ENCODE measurements around the gene SUCO. TPM values are rescaled to one million over a fixed set of nuclear protein-coding genes. Genes with fewer than 3 reads are reported as not detected.

Gene SUCO
- total RNA-seq, 4 donors from 2014 or later, result 30.0 to 32.8 (median 30.7) TPM

- intact Hi-C loops (cut with DNase I; ENCODE audit: low total_unique reads), result no loop called here
- TF ChIP-seq POLR2A (IDR thresholded peaks at IDR 0.05), result no peak
- TF ChIP-seq, protein P1, sequence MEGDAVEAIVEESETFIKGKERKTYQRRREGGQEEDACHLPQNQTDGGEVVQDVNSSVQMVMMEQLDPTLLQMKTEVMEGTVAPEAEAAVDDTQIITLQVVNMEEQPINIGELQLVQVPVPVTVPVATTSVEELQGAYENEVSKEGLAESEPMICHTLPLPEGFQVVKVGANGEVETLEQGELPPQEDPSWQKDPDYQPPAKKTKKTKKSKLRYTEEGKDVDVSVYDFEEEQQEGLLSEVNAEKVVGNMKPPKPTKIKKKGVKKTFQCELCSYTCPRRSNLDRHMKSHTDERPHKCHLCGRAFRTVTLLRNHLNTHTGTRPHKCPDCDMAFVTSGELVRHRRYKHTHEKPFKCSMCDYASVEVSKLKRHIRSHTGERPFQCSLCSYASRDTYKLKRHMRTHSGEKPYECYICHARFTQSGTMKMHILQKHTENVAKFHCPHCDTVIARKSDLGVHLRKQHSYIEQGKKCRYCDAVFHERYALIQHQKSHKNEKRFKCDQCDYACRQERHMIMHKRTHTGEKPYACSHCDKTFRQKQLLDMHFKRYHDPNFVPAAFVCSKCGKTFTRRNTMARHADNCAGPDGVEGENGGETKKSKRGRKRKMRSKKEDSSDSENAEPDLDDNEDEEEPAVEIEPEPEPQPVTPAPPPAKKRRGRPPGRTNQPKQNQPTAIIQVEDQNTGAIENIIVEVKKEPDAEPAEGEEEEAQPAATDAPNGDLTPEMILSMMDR (IDR thresholded peaks at IDR 0.05), result no peak
- DNase-seq (ENCODE audit: low spot score in 2 of 2), result no peak
- H3K4me3 ChIP-seq (ENCODE audit: low read depth, poor library complexity, severe bottlenecking), result no peak overlapping the region
- WGBS, 2 donors, result 97% methylated on average over 6 of the region's 6 CpGs
Observed at GRCh38 chr1:172551279-172551678, 18.3 kb downstream of the SUCO start.

- no peak for DNase-seq (ENCODE audit: low spot score in 2 of 2)
- TF ChIP-seq, protein P1 (IDR thresholded peaks at IDR 0.05), result no peak
- TF ChIP-seq POLR2A (IDR thresholded peaks at IDR 0.05), result no peak
- intact Hi-C loops (cut with DNase I; ENCODE audit: low total_unique reads), result no loop called here
- 96 to 99% methylated on average over 4 of the region's 4 CpGs for WGBS, 2 donors
- no peak overlapping the region for H3K4me3 ChIP-seq (ENCODE audit: low read depth, poor library complexity, severe bottlenecking)
Observed at GRCh38 chr1:172554915-172555314, 22.0 kb downstream of the SUCO start.

DNA sequence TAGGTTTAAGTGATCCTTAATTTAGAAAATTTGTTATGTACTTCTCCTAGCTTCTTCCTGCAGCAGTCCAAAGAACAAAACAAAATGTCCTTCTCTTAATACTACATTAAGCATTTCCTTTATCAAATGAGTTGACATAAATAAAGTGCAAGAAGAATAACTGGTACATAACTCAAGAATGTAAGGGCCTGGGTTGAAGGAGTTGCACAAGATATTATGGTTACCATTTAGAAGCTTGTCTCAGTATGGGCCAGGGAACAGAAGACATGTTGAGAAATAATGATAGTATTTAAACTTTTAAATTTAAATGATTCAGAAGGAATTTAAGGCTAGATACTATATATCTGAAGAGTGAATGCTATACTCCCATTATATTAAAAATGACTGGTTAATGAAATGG, 23.5 kb downstream of the SUCO start:
- TF ChIP-seq, protein P1 (IDR thresholded peaks at IDR 0.05), result no peak
- no peak for TF ChIP-seq POLR2A (IDR thresholded peaks at IDR 0.05)
- intact Hi-C loops (cut with DNase I; ENCODE audit: low total_unique reads), result no loop called here
- no peak overlapping the region for H3K4me3 ChIP-seq (ENCODE audit: low read depth, poor library complexity, severe bottlenecking)
- DNase-seq (ENCODE audit: low spot score in 2 of 2), result no peak

- intact Hi-C loops (cut with DNase I; ENCODE audit: low total_unique reads), result no loop called here
- WGBS, 2 donors, result 97 to 100% methylated on average over 1 of the region's 1 CpG
- DNase-seq (ENCODE audit: low spot score in 2 of 2), result no peak
- no peak overlapping the region for H3K4me3 ChIP-seq (ENCODE audit: low read depth, poor library complexity, severe bottlenecking)
- TF ChIP-seq, protein P1 (IDR thresholded peaks at IDR 0.05), result no peak
- no peak for TF ChIP-seq POLR2A (IDR thresholded peaks at IDR 0.05)
Observed at GRCh38 chr1:172557270-172557669, 24.3 kb downstream of the SUCO start.

DNA sequence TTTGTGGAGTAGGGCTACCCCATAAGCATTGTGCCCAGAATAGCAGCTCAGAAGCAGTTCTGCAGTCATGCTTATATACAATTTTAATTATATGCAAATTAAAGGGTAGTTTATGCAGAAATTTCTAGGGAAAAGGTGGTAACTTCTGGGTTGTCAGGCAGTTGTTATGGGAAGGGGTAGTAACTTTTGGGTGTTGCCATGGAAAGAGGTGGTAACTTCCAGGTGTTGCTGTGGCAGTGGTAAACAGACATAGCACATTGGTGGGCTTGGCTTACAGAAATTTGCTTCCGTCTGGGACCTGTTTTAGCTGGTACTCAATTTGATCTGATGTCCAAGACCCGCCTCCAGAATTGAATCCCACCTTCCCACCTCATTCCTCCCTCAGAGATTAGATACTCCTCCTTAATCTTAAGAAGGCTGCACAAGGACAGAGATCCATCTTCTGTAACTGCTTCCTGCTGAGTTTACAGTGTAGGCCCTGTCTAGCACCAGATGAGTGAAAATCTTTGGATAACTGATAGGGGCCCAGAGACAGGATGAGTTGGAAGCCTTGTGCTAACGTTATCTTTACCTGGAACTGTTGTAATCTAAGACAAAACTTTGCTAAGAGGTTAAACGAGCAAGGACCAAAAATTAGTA, 26.7 kb downstream of the SUCO start:
- intact Hi-C loops (cut with DNase I; ENCODE audit: low total_unique reads), result no loop called here
- H3K4me3 ChIP-seq (ENCODE audit: low read depth, poor library complexity, severe bottlenecking), result no peak overlapping the region
- WGBS, 2 donors, result 91 to 92% methylated on average over 4 of the region's 4 CpGs
- DNase-seq (ENCODE audit: low spot score in 2 of 2), result no peak
- TF ChIP-seq, protein P1 (IDR thresholded peaks at IDR 0.05), result no peak
- no peak for TF ChIP-seq POLR2A (IDR thresholded peaks at IDR 0.05)

GRCh38 chr1:172561252-172561651, 28.3 kb downstream of the SUCO start:
- WGBS, 2 donors, result 96% methylated on average over 3 of the region's 3 CpGs
- H3K4me3 ChIP-seq (ENCODE audit: low read depth, poor library complexity, severe bottlenecking), result no peak overlapping the region
- DNase-seq (ENCODE audit: low spot score in 2 of 2), result no peak
- intact Hi-C loops (cut with DNase I; ENCODE audit: low total_unique reads), result no loop called here
- no peak for TF ChIP-seq POLR2A (IDR thresholded peaks at IDR 0.05)
- TF ChIP-seq, protein P1 (IDR thresholded peaks at IDR 0.05), result no peak

Data from lower leg skin (tissue), 4 donors.